ENCODE measurements around the gene COG2.

The COG2 gene

DNA sequence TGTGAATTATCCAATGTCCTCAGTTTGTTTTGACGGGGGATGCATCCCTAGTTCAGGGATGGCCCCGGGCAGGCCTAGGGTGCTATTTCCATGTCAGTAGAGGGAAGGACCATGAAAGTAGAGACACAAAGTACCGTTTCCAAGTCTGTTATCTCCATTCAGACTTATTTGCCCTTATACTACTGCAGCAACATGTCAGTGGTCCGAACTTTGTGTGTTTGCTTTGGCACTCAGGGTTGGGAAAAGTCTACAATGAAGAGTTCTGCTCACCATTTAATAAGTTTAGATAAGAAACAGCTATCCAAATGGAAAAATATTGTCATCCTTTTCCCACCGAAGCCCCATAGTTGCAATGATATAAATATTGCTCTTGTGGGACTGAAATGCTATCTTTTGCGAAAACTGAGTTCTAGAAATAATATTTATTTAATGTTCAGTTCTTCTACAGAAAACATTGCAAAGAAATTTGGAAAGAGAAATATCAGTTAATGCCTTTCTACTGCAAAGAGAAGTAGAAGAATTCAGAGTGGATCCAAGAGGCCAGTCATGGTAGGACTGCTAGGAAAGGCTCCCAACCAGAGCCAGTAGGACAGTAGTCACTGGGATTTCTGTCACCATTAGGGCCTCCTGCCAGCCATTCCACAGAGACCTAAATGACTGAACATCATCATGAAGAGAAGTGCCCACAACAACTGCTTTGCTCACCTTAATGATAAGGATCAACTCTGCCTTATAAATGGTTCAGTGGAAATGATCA is 83.2 kb downstream of the COG2 start:
- no peak overlapping the region for H3K4me3 ChIP-seq (ENCODE audit: low read depth, low read length)
- DNase-seq (ENCODE audit: low read depth), result peak; percentile 67
- TF ChIP-seq, protein P1, sequence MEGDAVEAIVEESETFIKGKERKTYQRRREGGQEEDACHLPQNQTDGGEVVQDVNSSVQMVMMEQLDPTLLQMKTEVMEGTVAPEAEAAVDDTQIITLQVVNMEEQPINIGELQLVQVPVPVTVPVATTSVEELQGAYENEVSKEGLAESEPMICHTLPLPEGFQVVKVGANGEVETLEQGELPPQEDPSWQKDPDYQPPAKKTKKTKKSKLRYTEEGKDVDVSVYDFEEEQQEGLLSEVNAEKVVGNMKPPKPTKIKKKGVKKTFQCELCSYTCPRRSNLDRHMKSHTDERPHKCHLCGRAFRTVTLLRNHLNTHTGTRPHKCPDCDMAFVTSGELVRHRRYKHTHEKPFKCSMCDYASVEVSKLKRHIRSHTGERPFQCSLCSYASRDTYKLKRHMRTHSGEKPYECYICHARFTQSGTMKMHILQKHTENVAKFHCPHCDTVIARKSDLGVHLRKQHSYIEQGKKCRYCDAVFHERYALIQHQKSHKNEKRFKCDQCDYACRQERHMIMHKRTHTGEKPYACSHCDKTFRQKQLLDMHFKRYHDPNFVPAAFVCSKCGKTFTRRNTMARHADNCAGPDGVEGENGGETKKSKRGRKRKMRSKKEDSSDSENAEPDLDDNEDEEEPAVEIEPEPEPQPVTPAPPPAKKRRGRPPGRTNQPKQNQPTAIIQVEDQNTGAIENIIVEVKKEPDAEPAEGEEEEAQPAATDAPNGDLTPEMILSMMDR (IDR thresholded peaks at IDR 0.05; ENCODE audit: control insufficient read depth, extremely low read depth, insufficient read depth), result no peak

DNA sequence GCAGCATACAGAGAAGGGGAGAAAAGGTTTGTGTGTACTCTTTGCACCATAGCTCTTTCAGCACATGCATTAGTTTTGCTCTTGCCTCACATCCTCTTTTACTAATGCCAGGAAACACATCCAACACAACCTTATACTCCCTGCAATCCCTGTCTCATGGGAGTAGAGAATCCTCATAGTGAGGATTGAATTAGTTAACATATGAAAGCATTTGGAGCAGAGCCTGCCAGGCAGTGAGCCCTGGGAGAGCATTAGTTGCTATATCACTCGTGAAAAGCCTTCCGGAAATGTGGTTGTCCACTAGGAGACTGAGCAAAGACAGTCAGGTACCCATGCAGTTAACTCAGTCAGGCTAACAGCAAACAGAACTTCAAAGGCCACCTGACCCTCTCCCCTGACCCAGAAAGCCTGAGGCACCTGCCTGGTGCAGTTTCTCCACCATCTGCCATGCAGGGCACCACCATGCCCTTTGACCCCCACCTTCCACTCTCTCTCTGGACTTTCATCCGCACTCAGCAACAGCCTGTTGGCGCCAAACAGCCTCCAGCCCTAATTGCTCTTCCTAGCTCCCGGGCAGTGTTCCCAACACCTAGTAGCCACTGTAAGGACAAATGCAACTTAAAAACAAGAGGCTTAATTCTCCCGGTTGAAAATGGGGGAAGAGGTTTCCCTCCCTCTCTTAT is 86.6 kb downstream of the COG2 start:
- no peak overlapping the region for H3K4me3 ChIP-seq (ENCODE audit: low read depth, low read length)
- TF ChIP-seq, protein P1 (IDR thresholded peaks at IDR 0.05; ENCODE audit: control insufficient read depth, extremely low read depth, insufficient read depth), result no peak
- DNase-seq (ENCODE audit: low read depth), result no peak

DNA sequence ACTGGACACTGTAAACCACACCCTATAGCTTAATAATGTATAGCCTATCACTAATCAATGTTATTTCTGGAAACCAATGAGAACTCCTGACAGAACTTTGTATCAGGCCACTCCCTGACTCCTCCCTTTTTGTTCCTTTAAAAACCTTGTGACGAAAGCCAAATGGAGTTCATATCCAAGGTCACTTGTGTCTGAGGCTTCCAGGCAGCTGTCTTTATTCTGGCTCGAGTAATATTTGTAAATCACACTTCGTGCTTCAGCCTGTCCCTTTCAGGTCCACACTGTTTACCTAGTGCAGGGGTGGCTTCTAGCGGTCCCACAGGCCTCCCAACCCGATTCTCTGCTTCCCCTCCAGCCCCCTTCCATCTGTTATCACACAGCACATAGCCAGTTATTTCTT is 88.7 kb downstream of the COG2 start:
- no peak overlapping the region for H3K4me3 ChIP-seq (ENCODE audit: low read depth, low read length)
- DNase-seq (ENCODE audit: low read depth), result peak; percentile 77
- TF ChIP-seq, protein P1 (IDR thresholded peaks at IDR 0.05; ENCODE audit: control insufficient read depth, extremely low read depth, insufficient read depth), result no peak

DNA sequence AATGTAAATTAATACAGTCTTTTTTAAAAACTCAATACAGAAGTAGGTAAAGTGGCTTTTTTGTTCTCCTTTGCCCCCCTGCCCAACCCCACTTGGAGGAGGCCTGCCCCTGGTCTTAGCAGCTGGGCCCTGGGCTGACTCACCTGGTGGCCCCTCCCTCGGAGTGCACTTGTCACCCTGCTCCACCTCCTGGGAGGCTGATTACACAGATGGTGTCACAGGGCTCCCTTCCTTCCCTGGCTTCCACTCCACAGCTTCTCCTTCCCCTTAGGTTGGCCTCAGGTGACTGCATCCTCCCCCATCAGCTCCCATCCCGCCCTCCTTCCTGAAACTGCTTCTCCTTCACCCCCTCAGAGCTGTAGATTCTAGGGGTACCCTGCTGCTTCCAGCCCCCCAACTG is 93.2 kb downstream of the COG2 start:
- no peak overlapping the region for H3K4me3 ChIP-seq (ENCODE audit: low read depth, low read length)
- DNase-seq (ENCODE audit: low read depth), result no peak
- TF ChIP-seq, protein P1 (IDR thresholded peaks at IDR 0.05; ENCODE audit: control insufficient read depth, extremely low read depth, insufficient read depth), result no peak

DNA sequence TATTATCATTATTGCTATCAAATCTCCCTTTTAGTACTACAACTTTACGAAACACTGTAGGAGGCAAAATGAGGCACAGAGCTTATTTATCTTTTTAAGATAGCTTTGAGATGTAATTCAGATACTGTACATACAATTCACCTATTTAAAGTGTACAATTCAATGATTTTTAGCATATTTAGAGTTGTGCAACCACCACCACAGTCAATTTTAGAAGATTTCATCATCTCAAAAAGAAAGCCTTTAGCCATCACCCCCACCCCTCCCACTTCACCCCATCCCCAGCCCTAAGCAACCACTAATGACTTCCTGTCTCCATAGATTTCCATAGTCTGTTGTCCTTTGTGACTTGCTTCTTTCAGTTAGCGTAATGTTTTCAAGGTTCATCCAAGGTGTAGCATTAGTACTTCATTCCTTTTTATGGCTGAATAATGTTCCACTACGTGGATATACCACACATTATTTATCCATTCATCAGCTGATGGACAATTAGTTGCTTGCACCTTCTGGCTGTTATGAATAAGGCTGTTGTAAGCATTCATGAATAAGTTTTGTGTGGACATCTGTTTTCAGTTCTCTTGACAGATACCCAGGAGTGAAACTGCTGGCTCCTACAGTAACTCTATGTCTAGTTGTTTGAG is 95.5 kb downstream of the COG2 start:
- no peak for DNase-seq (ENCODE audit: low read depth)
- TF ChIP-seq, protein P1 (IDR thresholded peaks at IDR 0.05; ENCODE audit: control insufficient read depth, extremely low read depth, insufficient read depth), result no peak
- H3K4me3 ChIP-seq (ENCODE audit: low read depth, low read length), result no peak overlapping the region

DNA sequence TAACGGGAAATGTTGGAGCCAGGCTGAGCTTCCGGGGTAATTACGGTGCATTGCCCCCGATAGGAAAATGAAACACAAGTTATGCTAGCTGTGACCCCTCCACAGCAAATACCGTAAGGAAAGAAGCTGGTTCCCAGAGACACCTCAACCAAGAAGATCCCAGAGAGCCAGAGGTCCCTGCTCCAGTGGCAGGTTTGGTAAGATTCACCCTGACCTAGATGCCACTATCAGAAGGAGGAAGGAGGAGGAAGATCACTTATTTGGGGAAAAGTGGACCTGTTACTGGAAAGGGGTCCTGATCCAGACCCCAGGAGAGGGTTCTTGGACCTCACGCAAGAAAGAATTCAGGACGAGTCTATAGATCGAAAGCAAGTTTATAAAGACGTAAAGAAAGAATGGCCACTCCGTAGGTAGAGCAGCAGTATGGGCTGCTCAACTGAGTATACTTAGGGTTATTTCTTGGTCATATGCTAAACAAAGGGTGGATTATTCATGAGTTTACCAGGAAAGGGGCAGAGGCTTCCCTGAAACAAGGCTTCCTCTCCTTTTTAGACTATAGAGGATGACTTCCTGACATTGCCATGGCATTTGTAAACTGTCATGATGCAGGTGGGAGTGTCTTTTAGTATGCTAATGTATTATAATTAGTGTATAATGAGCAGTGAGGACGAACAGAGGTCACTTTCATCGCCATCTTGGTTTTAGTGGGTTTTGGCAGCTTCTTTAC is 97.4 kb downstream of the COG2 start:
- no peak for DNase-seq (ENCODE audit: low read depth)
- TF ChIP-seq, protein P1 (IDR thresholded peaks at IDR 0.05; ENCODE audit: control insufficient read depth, extremely low read depth, insufficient read depth), result no peak
- no peak overlapping the region for H3K4me3 ChIP-seq (ENCODE audit: low read depth, low read length)

All from LNCaP clone FGC (cell line).